ENCODE data around the gene FBH1.

Gene FBH1

GRCh38 chr10:5889624-5890451 is at the start of gene FBH1, which contains the start of gene ANKRD16:
Gene FBH1, plus strand, starts transcription at chr10:5890243. Its CDS starts 103 bp downstream, at chr10:5890346.
Gene ANKRD16, minus strand, starts transcription at chr10:5889893. Its CDS starts 539 bp downstream, at chr10:5889354.
- H3K4me3 ChIP-seq (ENCODE audit: low read depth in 1 of 2, low read length in 1 of 2), result peak within 1 kb of the TSS; percentile 79 to 99
- H3K4me1 ChIP-seq (ENCODE audit: control insufficient read depth in 1 of 2, insufficient read depth in 1 of 2, low read depth in 1 of 2, low read length in 1 of 2), result peaks cover 18 to 19% of the 10 kb centered on the region in 2 experiments
- H3K27me3 ChIP-seq, result peaks cover 11% of the 10 kb centered on the region
- H3K36me3 ChIP-seq, result peaks cover 8% of the 10 kb centered on the region
- peak within 1 kb of the TSS; percentile 78 for H3K27ac ChIP-seq
- H3K9me3 ChIP-seq, result no peaks in the 10 kb centered on the region
- peak; percentile 45 for TF ChIP-seq CTCF (IDR thresholded peaks at IDR 0.05)

GRCh38 chr10:5840314-5841307 is 49.4 kb upstream of the FBH1 start:
- H3K4me1 ChIP-seq (ENCODE audit: control insufficient read depth in 1 of 2, insufficient read depth in 1 of 2, low read depth in 1 of 2, low read length in 1 of 2), result no peaks in the 10 kb centered on the region
- H3K27ac ChIP-seq, result no peak overlapping the region
- no peak overlapping the region for H3K4me3 ChIP-seq (ENCODE audit: low read depth in 1 of 2, low read length in 1 of 2)
- H3K36me3 ChIP-seq, result no peaks in the 10 kb centered on the region
- H3K9me3 ChIP-seq, result no peaks in the 10 kb centered on the region
- peaks cover 11% of the 10 kb centered on the region for H3K27me3 ChIP-seq
- no peak for TF ChIP-seq CTCF (IDR thresholded peaks at IDR 0.05)

GRCh38 chr10:5841965-5842364 is 48.1 kb upstream of the FBH1 start:
- no peak for TF ChIP-seq CTCF (IDR thresholded peaks at IDR 0.05)
- Histone ChIP-seq H3K9me3 (no peaks in the 10 kb centered on the region), H3K36me3 (no peaks in the 10 kb centered on the region), H3K27me3 (peaks cover 11% of the 10 kb centered on the region), H3K4me1 (ENCODE audit: control insufficient read depth in 1 of 2, insufficient read depth in 1 of 2, low read depth in 1 of 2, low read length in 1 of 2) (no peaks in the 10 kb centered on the region), H3K4me3 (ENCODE audit: low read depth in 1 of 2, low read length in 1 of 2) (no peak overlapping the region), H3K27ac (no peak overlapping the region)

GRCh38 chr10:5843686-5844344 is 46.2 kb upstream of the FBH1 start:
- H3K36me3 ChIP-seq, result no peaks in the 10 kb centered on the region
- H3K27me3 ChIP-seq, result peaks cover 11% of the 10 kb centered on the region
- H3K9me3 ChIP-seq, result no peaks in the 10 kb centered on the region
- H3K4me1 ChIP-seq (ENCODE audit: control insufficient read depth in 1 of 2, insufficient read depth in 1 of 2, low read depth in 1 of 2, low read length in 1 of 2), result no peaks in the 10 kb centered on the region
- no peak overlapping the region for H3K4me3 ChIP-seq (ENCODE audit: low read depth in 1 of 2, low read length in 1 of 2)
- no peak overlapping the region for H3K27ac ChIP-seq
- no peak for TF ChIP-seq CTCF (IDR thresholded peaks at IDR 0.05)
